Measurements from ENCODE around the gene SPHK2.
"Not testable (repeated sequence)": the region's sequence is repeated elsewhere in the genome, so short reads cannot be mapped to it uniquely, and the experiment has no call there.

The SPHK2 gene

DNA sequence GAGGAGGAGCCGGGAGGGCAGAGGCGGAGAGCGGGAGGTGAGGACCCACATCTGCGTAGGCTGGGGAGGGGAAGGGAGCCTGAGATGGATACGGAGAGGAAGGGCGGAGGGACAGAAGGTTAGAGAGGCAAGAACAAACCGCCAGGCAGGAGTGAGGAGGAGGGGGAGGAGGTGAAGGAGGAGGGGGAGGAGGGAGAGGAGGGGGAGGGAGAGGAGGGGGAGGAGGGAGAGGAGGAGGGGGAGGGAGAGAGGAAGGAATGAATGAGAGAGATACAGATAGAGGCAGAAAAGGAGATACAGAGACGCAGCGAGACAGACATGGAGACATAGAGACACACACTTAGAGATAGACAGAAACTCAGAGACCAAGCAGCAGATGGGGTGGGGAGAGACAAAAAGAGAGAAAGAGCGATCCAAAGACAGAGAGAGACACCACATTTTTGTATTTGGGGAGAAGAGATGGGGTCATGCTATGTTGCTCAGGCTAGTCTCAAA lies 27.5 kb downstream of the SPHK2 start:
- Mint-ChIP-seq H3K27me3 (no peaks in the 10 kb centered on the region), H3K9me3 (no peaks in the 10 kb centered on the region), H3K27ac (peak overlapping the region; percentile 87), H3K4me3 (peak overlapping the region; percentile 57), H3K36me3 (ENCODE audit: low read depth) (no peaks in the 10 kb centered on the region), H3K4me1 (ENCODE audit: low read depth) (peaks cover 41% of the 10 kb centered on the region)

DNA sequence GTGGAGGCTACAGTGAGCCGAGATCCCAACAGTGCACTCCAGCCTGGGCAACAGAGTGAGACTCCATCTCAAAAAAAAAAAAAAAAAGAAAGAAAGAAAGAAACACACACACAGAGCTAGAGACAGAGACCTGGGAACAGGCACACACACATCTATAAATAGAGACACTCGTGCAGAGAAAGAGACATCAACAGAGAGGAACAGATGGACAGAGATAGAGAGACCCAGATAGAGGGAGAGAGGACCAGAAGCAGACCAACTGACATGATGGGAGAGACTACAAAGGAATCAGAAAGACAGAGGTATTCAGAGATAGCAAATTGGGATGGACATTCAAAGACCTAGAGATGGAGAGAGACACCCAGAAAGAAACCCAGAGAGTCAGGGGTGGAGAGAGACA lies 28.8 kb downstream of the SPHK2 start:
- no peaks in the 10 kb centered on the region for H3K9me3 Mint-ChIP-seq
- no peaks in the 10 kb centered on the region for H3K36me3 Mint-ChIP-seq (ENCODE audit: low read depth)
- H3K27ac Mint-ChIP-seq = no peak overlapping the region
- no peak overlapping the region for H3K4me3 Mint-ChIP-seq
- H3K27me3 Mint-ChIP-seq = no peaks in the 10 kb centered on the region
- peaks cover 44% of the 10 kb centered on the region for H3K4me1 Mint-ChIP-seq (ENCODE audit: low read depth)

DNA sequence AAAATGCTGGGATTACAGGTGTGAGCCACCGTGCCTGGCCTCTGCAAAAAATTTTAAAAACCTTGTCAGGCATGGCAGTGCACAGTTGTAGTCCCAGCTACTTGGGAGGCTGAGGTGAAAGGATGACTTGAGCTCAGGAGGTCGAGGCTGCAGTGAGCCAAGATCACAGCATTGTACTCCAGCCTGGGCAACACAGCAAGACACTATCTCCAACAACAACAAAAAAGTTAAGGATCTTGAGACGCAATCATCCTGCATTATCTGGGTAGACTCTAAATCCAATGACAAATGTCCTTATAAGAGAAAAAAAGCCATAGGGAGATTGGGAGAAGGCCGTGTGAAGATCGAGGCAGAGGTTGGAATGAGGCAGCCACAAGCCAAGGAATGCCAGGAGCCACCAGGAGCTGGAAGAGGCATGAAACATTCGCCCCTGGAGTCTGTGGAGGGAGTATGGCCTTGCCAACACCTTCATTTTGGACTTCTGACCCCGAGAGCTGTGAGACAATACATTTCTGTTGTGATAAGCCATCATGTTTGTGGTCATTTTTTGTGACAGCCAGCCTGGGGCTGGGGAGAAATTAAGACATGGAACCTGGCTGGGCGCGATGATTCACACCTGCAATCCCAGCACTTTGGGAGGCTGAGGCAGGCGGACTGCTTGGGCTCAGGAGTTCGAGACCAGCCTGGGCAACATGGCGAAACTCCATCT lies 31.8 kb downstream of the SPHK2 start:
- Mint-ChIP-seq H3K9me3 (no peaks in the 10 kb centered on the region), H3K4me3 (no peak overlapping the region), H3K27ac (peak overlapping the region; percentile 13)

DNA sequence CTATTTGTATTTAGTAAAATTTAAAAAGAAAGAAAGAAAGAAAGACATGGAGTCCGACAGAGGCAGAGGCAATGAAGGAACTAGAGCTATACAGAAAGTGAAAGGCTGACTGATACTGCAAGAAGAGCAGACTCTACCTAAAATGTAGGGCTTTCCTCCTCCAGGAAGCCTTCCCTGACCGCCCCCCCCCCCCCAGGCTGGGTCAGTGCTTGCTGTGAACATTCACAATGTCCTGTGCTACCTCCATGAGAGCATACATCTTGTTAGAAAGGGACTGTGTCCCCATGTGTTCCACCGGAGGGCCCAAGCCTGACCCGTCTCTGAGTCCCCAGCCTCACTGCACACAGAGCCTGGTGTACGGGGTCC lies 32.4 kb downstream of the SPHK2 start:
- Mint-ChIP-seq H3K4me1 (ENCODE audit: low read depth) (peaks cover 24% of the 10 kb centered on the region), H3K4me3 (no peak overlapping the region), H3K27ac (no peak overlapping the region), H3K36me3 (ENCODE audit: low read depth) (no peaks in the 10 kb centered on the region), H3K9me3 (no peaks in the 10 kb centered on the region), H3K27me3 (no peaks in the 10 kb centered on the region)

More for the DNA sequence above, 31.8 kb downstream of the SPHK2 start:
- Mint-ChIP-seq H3K27me3 (no peaks in the 10 kb centered on the region), H3K4me1 (ENCODE audit: low read depth) (peaks cover 26% of the 10 kb centered on the region), H3K36me3 (ENCODE audit: low read depth) (no peaks in the 10 kb centered on the region)

DNA sequence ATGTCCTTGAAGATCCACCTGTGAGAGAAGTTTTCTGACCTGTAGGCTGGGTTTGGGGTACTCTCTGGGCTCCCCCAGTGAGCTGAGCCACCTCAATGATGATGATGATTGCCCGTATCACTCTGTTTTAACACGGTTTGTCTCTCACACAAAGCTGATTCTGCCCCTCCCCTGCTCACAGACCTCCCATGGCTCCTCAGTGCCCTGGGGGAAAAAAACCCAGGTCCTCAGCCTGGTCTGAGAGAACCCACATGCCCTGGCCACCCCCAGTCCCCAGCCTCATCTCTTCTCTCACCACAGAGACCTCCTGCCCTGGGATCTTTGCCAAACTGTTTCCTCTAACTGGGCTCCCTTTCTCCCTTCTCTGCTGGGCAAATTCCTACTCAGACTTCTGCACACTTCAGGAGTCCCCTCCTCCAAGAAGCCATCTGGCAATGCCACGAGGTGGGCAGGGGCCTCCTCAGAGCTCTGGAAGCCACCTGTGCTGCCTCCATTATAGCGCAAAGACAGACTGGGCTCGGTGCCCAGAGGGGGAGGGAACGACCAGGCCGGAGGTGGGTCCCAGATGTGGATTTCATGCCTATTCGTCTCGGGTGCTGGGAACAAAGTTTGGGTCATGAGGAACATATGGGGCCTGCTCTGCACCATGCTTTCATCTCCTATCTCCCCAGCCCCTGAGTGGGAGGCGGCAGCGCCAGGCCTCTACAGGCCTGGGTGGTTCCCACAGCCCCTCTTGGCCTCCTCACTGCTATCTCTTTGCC lies 35.2 kb downstream of the SPHK2 start:
- Mint-ChIP-seq H3K4me3 (no peak overlapping the region), H3K36me3 (ENCODE audit: low read depth) (no peaks in the 10 kb centered on the region), H3K27ac (no peak overlapping the region), H3K4me1 (ENCODE audit: low read depth) (peaks cover 10% of the 10 kb centered on the region), H3K9me3 (no peaks in the 10 kb centered on the region), H3K27me3 (no peaks in the 10 kb centered on the region)

DNA sequence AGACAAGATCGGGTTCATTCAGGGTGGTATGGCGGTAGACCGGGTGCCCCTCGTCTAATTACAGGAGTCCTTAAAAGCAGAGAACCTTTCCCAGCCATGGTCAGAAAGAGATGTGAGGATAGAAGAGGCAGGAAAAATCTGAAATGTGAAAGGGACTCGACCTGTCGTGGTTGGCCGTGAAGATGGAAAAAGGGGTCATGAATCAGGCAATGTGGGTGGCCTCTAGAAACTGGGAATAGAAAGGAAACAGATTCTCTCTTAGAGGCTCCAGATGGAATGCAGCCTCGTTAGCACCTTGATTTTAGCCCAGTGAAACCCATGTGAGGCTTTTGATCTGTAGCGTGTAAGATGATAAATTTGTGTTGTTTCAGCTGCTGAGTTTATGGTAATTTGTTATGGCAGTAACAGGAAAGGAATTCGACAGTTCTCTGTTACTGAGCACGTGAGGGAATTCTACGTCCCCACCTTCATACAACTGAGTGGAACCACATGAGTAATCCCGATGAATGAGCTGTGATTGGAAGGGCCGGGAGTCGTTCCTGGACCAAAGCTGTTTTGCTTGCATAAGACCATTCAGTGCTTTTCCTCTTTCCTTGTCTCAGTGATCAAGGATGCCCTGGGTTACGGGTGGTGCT lies 37.7 kb downstream of the SPHK2 start:
- Mint-ChIP-seq H3K36me3 (ENCODE audit: low read depth) (no peaks in the 10 kb centered on the region), H3K4me3 (no peak overlapping the region), H3K4me1 (ENCODE audit: low read depth) (peaks cover 16% of the 10 kb centered on the region), H3K27me3 (no peaks in the 10 kb centered on the region), H3K9me3 (no peaks in the 10 kb centered on the region), H3K27ac (no peak overlapping the region)

DNA sequence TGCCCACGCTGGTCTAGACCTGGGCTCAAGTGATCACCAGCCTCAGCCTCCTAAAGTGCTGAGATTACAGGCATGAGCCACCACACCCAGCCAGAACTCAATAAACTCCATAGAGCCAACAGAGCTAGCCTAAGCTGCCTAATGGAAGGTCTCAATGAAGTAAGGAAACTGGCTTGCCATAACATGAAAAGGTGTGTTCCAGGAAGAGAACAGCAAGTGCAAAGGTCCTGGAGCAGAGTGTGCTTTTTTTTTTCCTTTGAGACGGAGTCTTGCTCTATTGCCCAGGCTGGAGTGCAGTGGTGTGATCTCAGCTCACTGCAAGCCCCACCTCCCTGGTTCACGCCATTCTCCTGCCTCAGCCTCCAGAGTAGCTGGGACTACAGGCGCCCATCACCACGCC lies 38.5 kb downstream of the SPHK2 start:
- not testable (repeated sequence) for H3K27ac Mint-ChIP-seq; H3K4me3 Mint-ChIP-seq; H3K9me3 Mint-ChIP-seq; H3K36me3 Mint-ChIP-seq (ENCODE audit: low read depth); H3K27me3 Mint-ChIP-seq
- peaks cover 12% of the 10 kb centered on the region for H3K4me1 Mint-ChIP-seq (ENCODE audit: low read depth)

DNA sequence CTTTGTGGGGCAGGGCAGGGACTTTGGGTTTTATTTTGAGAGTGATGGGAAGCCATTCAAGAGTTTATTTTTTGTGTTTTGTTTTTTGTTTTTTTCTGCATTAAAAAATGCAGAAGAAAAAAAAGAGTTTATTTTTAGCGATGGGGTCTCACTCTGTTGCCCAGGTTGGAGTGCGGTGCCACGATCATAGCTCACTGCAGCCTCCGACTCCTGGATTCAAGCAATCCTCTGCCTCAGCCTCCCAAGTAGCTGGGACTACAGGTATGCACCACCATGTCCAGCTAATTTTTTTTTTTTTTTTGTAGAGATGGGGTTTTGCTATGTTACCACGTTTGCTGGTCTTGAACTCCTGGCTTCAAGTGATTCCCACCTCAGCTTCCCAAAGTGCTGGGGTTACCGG lies 39.2 kb downstream of the SPHK2 start:
- no peak overlapping the region for H3K4me3 Mint-ChIP-seq
- H3K27ac Mint-ChIP-seq = no peak overlapping the region
- H3K27me3 Mint-ChIP-seq = no peaks in the 10 kb centered on the region
- no peaks in the 10 kb centered on the region for H3K9me3 Mint-ChIP-seq
- no peaks in the 10 kb centered on the region for H3K36me3 Mint-ChIP-seq (ENCODE audit: low read depth)
- H3K4me1 Mint-ChIP-seq (ENCODE audit: low read depth) = peaks cover 12% of the 10 kb centered on the region

DNA sequence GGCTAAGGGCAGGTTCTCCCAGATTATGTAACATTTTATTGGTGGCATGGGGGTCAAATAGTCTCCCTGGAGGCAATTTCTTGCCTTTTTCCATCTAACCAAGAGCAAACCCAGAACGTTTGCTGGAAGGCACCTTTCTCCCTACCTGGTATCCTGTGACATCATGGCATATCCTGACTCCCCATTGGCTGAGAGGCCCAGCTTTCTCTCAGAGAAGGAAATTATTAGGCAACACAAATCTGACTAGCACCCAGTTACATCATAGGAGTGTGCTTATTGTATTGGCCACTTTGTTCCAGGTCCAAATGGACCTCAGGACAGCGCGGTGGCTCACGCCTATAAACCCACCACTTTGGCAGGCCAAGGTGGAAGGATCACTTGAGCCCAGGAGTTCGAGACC lies 40.5 kb downstream of the SPHK2 start:
- no peak overlapping the region for H3K27ac Mint-ChIP-seq
- H3K36me3 Mint-ChIP-seq (ENCODE audit: low read depth) = no peaks in the 10 kb centered on the region
- no peaks in the 10 kb centered on the region for H3K9me3 Mint-ChIP-seq
- peaks cover 12% of the 10 kb centered on the region for H3K4me1 Mint-ChIP-seq (ENCODE audit: low read depth)
- H3K4me3 Mint-ChIP-seq = no peak overlapping the region
- H3K27me3 Mint-ChIP-seq = no peaks in the 10 kb centered on the region

DNA sequence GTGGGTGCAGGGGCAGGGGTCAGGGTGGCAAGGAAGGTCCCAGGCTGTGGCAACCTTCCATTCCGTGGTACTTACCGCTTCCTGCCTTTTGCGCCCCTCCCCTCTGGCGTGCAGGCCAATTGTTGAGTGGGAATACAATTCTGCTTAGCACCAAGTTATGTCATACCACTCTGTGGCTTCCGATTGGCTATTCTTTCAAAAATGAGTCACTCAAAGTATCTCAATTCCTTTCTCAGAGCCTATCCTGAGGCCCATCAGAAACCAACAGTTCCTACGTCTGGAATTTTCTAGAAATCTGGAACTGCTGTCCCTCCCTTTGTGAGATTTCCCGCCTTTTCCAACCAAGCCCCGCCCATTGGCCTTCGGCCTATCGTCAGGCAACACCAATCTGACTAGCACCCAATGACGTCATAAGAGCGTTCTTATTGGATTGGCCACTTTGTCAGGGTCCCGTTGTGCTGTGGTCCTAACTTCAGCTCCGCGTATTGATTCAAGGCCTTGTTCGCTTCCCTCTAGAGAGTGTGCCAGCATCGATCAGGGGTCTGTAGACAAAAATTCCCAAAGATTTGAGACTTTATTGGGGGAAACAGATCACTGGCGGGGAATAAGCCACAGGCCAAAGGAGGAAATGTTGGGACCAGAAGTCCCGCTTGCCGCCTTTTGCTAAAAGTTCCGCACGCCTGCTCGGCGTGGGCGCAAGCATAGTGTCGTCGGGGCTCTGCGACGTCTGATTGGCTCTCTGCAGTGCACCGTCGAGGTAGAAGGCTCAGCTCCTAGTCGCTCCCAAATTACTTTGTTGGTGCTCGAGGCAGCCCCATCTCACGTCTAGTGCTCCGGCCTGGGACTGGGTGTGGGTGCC lies 41.8 kb downstream of the SPHK2 start:
- H3K4me3 Mint-ChIP-seq = peak overlapping the region; percentile 64
- H3K27me3 Mint-ChIP-seq = no peaks in the 10 kb centered on the region
- peak overlapping the region; percentile 95 for H3K27ac Mint-ChIP-seq
- H3K36me3 Mint-ChIP-seq (ENCODE audit: low read depth) = no peaks in the 10 kb centered on the region
- no peaks in the 10 kb centered on the region for H3K9me3 Mint-ChIP-seq
- H3K4me1 Mint-ChIP-seq (ENCODE audit: low read depth) = peaks cover 12% of the 10 kb centered on the region

DNA sequence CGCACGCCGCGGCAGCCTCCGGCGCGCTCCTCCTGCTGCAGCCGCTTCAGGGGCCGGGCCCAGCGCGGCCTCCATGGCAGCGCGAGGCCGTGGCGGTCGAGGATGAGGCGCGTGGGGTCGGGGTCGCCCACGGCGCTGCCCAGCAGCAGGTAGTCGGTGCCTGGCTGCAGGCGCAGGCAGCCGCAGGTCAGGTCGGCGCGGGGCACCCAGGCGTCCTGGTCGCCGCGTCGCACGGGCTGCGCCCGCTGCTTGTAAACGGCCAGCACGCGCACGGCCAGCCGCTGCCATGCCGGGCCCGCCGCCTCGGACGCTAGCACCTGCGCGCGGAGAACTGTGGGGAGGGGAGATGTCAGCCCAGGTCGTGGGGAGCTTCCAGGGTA lies 42.4 kb downstream of the SPHK2 start:
- Mint-ChIP-seq H3K4me3 (no peak overlapping the region), H3K4me1 (ENCODE audit: low read depth) (peaks cover 11% of the 10 kb centered on the region), H3K9me3 (no peaks in the 10 kb centered on the region), H3K27ac (no peak overlapping the region), H3K36me3 (ENCODE audit: low read depth) (no peaks in the 10 kb centered on the region), H3K27me3 (no peaks in the 10 kb centered on the region)

DNA sequence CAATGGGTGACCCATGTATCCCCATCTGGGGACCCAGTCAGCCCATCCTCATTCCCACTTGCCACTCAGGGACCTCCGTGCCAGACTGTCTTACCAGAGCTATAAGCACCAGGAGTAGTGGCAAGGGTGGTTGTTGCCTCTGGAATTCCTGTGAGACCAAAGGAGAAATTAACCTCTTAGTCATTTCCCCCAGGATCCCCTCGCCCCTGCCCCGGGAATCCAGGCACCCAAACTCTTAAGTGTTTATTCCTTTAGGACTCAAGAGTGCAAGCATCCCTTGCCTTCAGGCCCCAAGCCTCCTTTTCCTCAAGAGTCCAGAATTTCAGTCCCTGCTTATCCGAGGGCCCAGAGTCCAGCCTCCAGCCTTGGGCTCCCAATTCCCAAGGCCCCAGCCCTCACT lies 44.4 kb downstream of the SPHK2 start:
- no peak overlapping the region for H3K4me3 Mint-ChIP-seq
- H3K9me3 Mint-ChIP-seq = no peaks in the 10 kb centered on the region
- H3K27ac Mint-ChIP-seq = no peak overlapping the region
- H3K27me3 Mint-ChIP-seq = no peaks in the 10 kb centered on the region
- H3K36me3 Mint-ChIP-seq (ENCODE audit: low read depth) = no peaks in the 10 kb centered on the region
- peaks cover 9% of the 10 kb centered on the region for H3K4me1 Mint-ChIP-seq (ENCODE audit: low read depth)

DNA sequence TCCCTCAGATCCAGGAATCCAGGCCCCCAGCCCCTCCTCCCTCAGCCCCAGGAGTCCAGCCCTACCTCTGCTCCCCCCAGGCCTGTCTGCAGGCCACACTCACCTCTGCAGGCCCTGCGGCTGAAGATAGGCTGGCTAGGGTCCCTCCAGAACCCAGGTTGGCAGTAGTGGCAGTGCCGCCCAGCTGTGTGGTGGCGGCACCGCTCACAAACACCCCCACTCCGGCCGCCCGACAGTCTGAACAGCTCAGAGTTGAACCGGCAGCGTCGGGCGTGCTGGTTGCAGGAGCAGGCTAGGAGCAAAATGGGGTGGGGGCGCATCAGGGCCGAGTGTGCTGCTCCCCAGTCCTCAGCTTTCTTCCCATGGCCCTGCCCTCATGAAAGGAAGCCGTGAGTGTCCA lies 45.2 kb downstream of the SPHK2 start:
- no peak overlapping the region for H3K4me3 Mint-ChIP-seq
- H3K27ac Mint-ChIP-seq = no peak overlapping the region

DNA sequence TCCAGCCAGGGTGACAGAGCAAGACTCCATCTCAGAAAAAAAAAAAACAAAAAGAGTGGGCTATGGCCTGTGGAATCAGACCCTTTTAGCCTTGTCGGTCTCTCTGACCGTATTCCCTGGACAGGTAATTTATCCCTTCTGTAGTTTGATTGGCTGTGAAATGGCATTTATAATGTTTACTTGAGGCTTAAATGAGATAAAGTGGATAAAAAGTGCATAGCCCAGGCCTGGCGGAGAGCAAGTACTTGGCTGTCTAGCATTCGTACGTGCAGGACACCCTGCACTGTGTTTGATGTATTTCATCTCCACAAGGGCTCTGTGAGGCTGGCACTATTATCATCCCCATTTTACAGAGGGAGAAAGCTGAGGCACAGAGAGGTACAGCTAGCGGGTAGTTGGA lies 46.5 kb downstream of the SPHK2 start:
- Mint-ChIP-seq H3K27ac (no peak overlapping the region), H3K4me1 (ENCODE audit: low read depth) (peaks cover 6% of the 10 kb centered on the region), H3K36me3 (ENCODE audit: low read depth) (no peaks in the 10 kb centered on the region), H3K9me3 (no peaks in the 10 kb centered on the region), H3K27me3 (no peaks in the 10 kb centered on the region), H3K4me3 (no peak overlapping the region)

More for the DNA sequence above, 45.2 kb downstream of the SPHK2 start:
- Mint-ChIP-seq H3K4me1 (ENCODE audit: low read depth) (peaks cover 9% of the 10 kb centered on the region), H3K36me3 (ENCODE audit: low read depth) (no peaks in the 10 kb centered on the region), H3K27me3 (no peaks in the 10 kb centered on the region), H3K9me3 (no peaks in the 10 kb centered on the region)

DNA sequence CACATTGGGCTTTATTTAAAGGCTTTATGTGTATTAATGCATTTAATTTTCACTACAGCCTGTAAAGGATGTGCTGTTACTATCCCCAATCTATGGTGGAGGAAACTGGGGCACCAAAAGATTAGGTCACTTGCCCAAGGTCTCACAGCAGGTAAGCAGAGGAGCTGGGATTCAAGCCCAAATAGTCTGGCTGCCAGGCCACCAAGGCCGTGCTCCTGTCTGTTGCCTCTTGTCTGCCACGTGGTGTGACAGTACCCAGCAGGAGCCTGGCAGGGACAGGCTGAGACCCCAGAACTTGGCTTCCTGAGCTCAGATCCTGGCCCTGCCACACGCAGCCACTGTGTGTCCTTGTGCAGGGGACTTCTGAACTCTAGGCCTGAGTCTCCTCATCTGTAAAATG lies 49.0 kb downstream of the SPHK2 start:
- Mint-ChIP-seq H3K9me3 (no peaks in the 10 kb centered on the region), H3K27ac (no peak overlapping the region), H3K27me3 (no peaks in the 10 kb centered on the region)

More for the DNA sequence above, 49.0 kb downstream of the SPHK2 start:
- Mint-ChIP-seq H3K4me3 (no peak overlapping the region), H3K4me1 (ENCODE audit: low read depth) (no peaks in the 10 kb centered on the region), H3K36me3 (ENCODE audit: low read depth) (no peaks in the 10 kb centered on the region)

All from stimulated activated naive CD8-positive, alpha-beta T cell treated with anti-CD3 and anti-CD28 coated beads, Interleukin-15, Interleukin-2, amounts not matched to agents 100 ng/mL and 50 ng/mL, for 24 hours (primary cell).